Measurements from ENCODE around the gene HMG20B.

- TF ChIP-seq POLR2A (IDR thresholded peaks at IDR 0.05) (no peak), POLR2AphosphoS5 (IDR thresholded peaks at IDR 0.05) (no peak)
Measured at GRCh38 chr19:3577723-3578344, 5.1 kb downstream of the HMG20B start.
